ENCODE measurements around the gene TM4SF4. TPM values are rescaled to one million over a fixed set of nuclear protein-coding genes. Genes with fewer than 3 reads are reported as not detected.

The TM4SF4 gene
- total RNA-seq, 6 experiments from 2014 or later: 210 to 473 (median 316) TPM

DNA sequence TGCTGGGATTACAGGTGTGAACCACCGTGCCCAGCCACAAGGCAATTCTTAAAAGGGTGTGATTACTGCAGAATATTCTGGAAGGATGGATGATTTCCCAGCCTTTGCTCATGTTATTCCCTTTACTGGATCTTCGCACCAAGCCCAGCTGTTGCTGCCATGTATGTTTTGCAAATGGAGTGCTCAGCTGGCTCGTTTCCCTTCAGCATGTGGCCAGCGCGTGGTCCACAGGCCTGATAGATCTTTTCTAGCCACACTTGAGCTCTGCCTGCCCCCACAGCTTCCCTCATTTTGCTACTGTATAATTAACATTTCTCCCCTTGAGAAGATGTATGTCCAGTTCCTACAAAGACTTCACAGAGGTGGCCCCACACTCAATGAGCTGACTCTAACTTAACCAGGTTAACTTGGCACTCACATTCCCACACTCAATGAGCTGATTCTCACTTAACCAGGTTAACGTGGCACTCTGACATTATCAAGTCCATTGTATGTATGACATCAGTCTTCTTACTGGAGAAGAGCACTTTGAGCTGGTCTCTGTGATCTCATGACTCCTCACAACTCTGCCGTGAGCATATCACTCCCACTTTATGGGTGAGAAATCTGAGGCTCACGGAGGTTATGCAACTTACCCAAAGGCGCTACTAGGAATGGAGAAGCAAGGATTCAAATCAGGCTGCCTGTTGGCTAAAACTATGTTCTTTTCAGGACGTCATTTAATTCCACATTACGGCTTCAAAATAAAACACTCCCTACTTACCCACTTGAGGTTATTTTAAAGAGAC, 49.2 kb downstream of the TM4SF4 start:
- Histone ChIP-seq H3K4me1 (peaks cover 0 to 13% (median 4%) of the 10 kb centered on the region in 4 donors), H3K27ac (no peak overlapping the region), H3K4me3 (no peak overlapping the region), H3K9me3 (no peaks in the 10 kb centered on the region), H3K27me3 (no peaks in the 10 kb centered on the region), H3K36me3 (no peaks in the 10 kb centered on the region)
- ATAC-seq (no peak), DNase-seq (no peak)
- TF ChIP-seq POLR2A (IDR thresholded peaks at IDR 0.05): no peak
- TF ChIP-seq, protein P1, sequence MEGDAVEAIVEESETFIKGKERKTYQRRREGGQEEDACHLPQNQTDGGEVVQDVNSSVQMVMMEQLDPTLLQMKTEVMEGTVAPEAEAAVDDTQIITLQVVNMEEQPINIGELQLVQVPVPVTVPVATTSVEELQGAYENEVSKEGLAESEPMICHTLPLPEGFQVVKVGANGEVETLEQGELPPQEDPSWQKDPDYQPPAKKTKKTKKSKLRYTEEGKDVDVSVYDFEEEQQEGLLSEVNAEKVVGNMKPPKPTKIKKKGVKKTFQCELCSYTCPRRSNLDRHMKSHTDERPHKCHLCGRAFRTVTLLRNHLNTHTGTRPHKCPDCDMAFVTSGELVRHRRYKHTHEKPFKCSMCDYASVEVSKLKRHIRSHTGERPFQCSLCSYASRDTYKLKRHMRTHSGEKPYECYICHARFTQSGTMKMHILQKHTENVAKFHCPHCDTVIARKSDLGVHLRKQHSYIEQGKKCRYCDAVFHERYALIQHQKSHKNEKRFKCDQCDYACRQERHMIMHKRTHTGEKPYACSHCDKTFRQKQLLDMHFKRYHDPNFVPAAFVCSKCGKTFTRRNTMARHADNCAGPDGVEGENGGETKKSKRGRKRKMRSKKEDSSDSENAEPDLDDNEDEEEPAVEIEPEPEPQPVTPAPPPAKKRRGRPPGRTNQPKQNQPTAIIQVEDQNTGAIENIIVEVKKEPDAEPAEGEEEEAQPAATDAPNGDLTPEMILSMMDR (IDR thresholded peaks at IDR 0.05): no peak
- intact Hi-C loops (cut with DNase I): no loop called here
- 86% methylated on average over 6 of the region's 11 CpGs for WGBS (ENCODE audit: insufficient coverage, low coverage, low lambda C conversion rate, missing lambda C conversion rate)

DNA sequence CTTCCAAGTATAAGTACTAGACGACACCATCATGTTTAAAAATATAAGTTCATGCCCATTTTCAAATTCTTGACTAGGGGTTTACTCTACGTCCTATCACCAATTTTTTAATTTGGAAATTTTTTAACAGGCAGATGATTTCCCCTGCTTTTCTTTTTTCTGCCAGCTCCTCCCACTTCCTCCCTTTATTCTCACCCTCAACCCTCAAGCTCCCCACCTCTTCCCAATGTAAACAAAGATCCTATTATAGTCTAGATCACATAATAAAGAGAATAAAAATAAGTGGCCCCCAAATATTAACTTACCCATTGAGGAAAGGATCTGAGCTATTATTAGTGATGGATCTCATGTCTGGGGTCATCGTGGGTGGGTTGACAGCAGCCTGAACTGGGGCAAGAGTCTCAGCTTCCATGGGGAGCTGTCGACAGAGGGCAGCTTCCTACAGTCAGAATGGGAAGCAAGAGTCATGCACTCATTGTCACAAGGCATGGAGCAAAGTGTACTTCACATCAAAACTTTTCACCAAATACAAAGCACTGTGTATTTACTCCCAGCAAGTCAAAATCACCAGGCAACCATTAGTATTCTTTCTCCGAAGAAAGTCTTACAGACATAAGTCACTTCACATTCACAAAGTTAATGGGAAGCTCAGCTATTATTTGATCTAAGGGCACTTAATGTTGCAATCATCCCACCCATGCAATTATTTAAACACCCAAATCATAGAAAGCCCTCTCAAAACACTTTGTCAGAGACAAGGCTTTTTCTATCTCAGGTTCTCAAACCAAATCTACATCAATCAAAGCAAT, 53.2 kb downstream of the TM4SF4 start:
- Histone ChIP-seq H3K4me3 (no peak overlapping the region), H3K36me3 (no peaks in the 10 kb centered on the region), H3K4me1 (peaks cover 0 to 13% (median 4%) of the 10 kb centered on the region in 4 donors), H3K27me3 (no peaks in the 10 kb centered on the region), H3K27ac (peak overlapping the region in 2 of 3 donors; percentile 4 to 24), H3K9me3 (no peaks in the 10 kb centered on the region)
- intact Hi-C loops (cut with DNase I): no loop called here
- DNase-seq: no peak
- no peak for TF ChIP-seq POLR2A (IDR thresholded peaks at IDR 0.05)
- TF ChIP-seq, protein P1 (IDR thresholded peaks at IDR 0.05): peak in 3 of 4 donors; percentile 15 to 27 (median 21)
- 42% methylated on average over 5 of the region's 5 CpGs for WGBS (ENCODE audit: insufficient coverage, low coverage, low lambda C conversion rate, missing lambda C conversion rate)
- peak; percentile 62 to 75 (median 74) for ATAC-seq

DNA sequence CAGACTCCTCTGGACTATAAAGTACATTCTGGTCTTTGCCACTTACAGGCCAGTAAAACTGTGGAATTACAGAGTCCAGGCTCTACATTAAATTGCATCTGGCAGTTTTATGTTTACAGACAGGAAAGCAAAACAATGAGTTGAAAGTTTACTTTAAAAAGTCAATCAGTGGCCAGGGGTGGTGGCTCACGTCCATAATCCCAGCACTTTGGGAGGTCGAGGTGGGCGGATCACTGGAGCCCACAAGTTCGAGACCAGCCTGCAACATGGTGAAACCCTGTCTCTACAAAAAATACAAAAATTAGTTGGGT, 53.8 kb downstream of the TM4SF4 start:
- Histone ChIP-seq H3K27ac (peak overlapping the region in 2 of 3 donors; percentile 4 to 24), H3K9me3 (no peaks in the 10 kb centered on the region), H3K4me3 (no peak overlapping the region), H3K27me3 (no peaks in the 10 kb centered on the region), H3K36me3 (no peaks in the 10 kb centered on the region), H3K4me1 (peaks cover 0 to 13% (median 4%) of the 10 kb centered on the region in 4 donors)
- DNase-seq (no peak), ATAC-seq (peak in 3 of 4 donors; percentile 31 to 55 (median 53))
- TF ChIP-seq, protein P1 (IDR thresholded peaks at IDR 0.05): no peak
- TF ChIP-seq POLR2A (IDR thresholded peaks at IDR 0.05): no peak
- 47% methylated on average over 4 of the region's 4 CpGs for WGBS (ENCODE audit: insufficient coverage, low coverage, low lambda C conversion rate, missing lambda C conversion rate)
- intact Hi-C loops (cut with DNase I): no loop called here

- H3K4me1 ChIP-seq: peaks cover 0 to 13% (median 4%) of the 10 kb centered on the region in 4 donors
- ATAC-seq: no peak
- no peak overlapping the region for H3K4me3 ChIP-seq
- no peaks in the 10 kb centered on the region for H3K36me3 ChIP-seq
- no peaks in the 10 kb centered on the region for H3K27me3 ChIP-seq
- no peak for DNase-seq
- 86% methylated on average over 2 of the region's 2 CpGs for WGBS (ENCODE audit: insufficient coverage, low coverage, low lambda C conversion rate, missing lambda C conversion rate)
- intact Hi-C loops (cut with DNase I): no loop called here
- TF ChIP-seq, protein P1 (IDR thresholded peaks at IDR 0.05): no peak
- TF ChIP-seq POLR2A (IDR thresholded peaks at IDR 0.05): no peak
- no peaks in the 10 kb centered on the region for H3K9me3 ChIP-seq
- no peak overlapping the region for H3K27ac ChIP-seq
Observed at GRCh38 chr3:149529099-149529498, 54.6 kb downstream of the TM4SF4 start.
